ENCODE data around the gene RPS6KC1. TPM values are rescaled to one million over a fixed set of nuclear protein-coding genes. Genes with fewer than 3 reads are reported as not detected.

Gene RPS6KC1
- total and polyA plus RNA-seq, 2 donors (not counting 1 experiment from before 2014, with no cell fraction given): 2.4 to 19.0 TPM

- ChIA-PET POLR2A (no interaction called here), CTCF (interaction anchor here (0.7 kb wide), 1 partner anchor 40 kb away, joined by 3 read pairs; no protein-coding TSS in a partner anchor)
- no peak overlapping the region for H2AFZ ChIP-seq (ENCODE audit: insufficient read depth, low read depth, low read length, poor library complexity, severe bottlenecking)
- no peak for ATAC-seq (ENCODE audit: low read depth)
- H3K4me2 ChIP-seq (replicated peaks; ENCODE audit: low read depth, low read length, poor library complexity, severe bottlenecking): peak overlapping the region; percentile 20
- no peaks in the 10 kb centered on the region for H3K79me2 ChIP-seq (ENCODE audit: control insufficient read depth, insufficient read depth, low read length)
- no peaks in the 10 kb centered on the region for H4K20me1 ChIP-seq (ENCODE audit: control insufficient read depth, insufficient read depth, low read length, poor library complexity, severe bottlenecking)
- H3K27ac Mint-ChIP-seq: no peak overlapping the region
- no peak overlapping the region for H3K4me3 Mint-ChIP-seq
- no CpG with 5 or more reads among the region's 5 CpGs for WGBS (ENCODE audit: insufficient coverage)
- peak overlapping the region; percentile 30 for H3K9ac ChIP-seq (ENCODE audit: low read length)
- H3K9me3 Mint-ChIP-seq (ENCODE audit: insufficient read depth): peaks cover 6% of the 10 kb centered on the region
- no peak for DNase-seq
- H3K4me1 Mint-ChIP-seq: peaks cover 15% of the 10 kb centered on the region
- H3K9me3 ChIP-seq (ENCODE audit: control extremely low read depth in 1 of 3, control insufficient read depth in 2 of 3, insufficient read depth in 1 of 3, low read length in 2 of 3): no peaks in the 10 kb centered on the region
- TF ChIP-seq, protein P1, sequence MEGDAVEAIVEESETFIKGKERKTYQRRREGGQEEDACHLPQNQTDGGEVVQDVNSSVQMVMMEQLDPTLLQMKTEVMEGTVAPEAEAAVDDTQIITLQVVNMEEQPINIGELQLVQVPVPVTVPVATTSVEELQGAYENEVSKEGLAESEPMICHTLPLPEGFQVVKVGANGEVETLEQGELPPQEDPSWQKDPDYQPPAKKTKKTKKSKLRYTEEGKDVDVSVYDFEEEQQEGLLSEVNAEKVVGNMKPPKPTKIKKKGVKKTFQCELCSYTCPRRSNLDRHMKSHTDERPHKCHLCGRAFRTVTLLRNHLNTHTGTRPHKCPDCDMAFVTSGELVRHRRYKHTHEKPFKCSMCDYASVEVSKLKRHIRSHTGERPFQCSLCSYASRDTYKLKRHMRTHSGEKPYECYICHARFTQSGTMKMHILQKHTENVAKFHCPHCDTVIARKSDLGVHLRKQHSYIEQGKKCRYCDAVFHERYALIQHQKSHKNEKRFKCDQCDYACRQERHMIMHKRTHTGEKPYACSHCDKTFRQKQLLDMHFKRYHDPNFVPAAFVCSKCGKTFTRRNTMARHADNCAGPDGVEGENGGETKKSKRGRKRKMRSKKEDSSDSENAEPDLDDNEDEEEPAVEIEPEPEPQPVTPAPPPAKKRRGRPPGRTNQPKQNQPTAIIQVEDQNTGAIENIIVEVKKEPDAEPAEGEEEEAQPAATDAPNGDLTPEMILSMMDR (IDR thresholded peaks at IDR 0.05): no peak
- TF ChIP-seq EZH2 (IDR thresholded peaks at IDR 0.05; ENCODE audit: borderline replicate concordance, insufficient read depth, low read depth, low read length, poor library complexity, severe bottlenecking): no peak
- H3K4me3 ChIP-seq (ENCODE audit: control extremely low read depth in 1 of 5, extremely low read depth in 1 of 5, insufficient read depth in 1 of 5, low read depth in 2 of 5, low read length in 4 of 5): no peak overlapping the region
- peaks cover 0 to 5% of the 10 kb centered on the region in 2 donors for H3K4me1 ChIP-seq (ENCODE audit: control insufficient read depth in 2 of 2, insufficient read depth in 2 of 2, low read length in 2 of 2)
- H3K36me3 ChIP-seq (replicated peaks in 1 of 2; ENCODE audit: control extremely low read depth in 1 of 2, control insufficient read depth in 1 of 2, extremely low read depth in 1 of 2, insufficient read depth in 2 of 2, low read length in 1 of 2): no peaks in the 10 kb centered on the region
- intact Hi-C loops (cut with micrococcal nuclease): no loop called here
- H3K27me3 Mint-ChIP-seq: no peaks in the 10 kb centered on the region
- no peak overlapping the region for H3K27ac ChIP-seq (ENCODE audit: low read length in 2 of 2)
- no peaks in the 10 kb centered on the region for H3K27me3 ChIP-seq (replicated peaks in 1 of 4; ENCODE audit: control extremely low read depth in 1 of 4, control insufficient read depth in 3 of 4, insufficient read depth in 4 of 4, low read length in 3 of 4)
These were observed 52.6 kb downstream of the RPS6KC1 start for GRCh38 chr1:213103377-213104306.

DNA sequence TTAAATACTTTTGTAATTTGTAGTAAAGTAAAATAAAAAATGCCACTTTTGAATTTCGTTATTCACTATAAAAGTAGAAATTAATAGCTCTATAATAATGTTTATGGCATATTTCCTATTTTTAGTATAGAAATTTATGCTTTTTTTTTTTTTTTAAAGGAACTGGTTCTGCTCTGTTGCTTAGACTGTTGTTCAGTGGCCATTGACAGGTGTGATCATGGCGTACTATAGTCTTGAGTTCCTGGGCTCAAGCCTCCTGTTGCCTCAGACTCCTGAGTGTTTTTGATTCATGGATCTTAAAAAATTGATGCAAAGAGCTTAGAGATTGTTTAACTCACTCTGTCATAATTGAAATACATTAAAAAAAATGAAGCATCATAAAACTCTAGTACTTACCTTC is 53.6 kb downstream of the RPS6KC1 start:
- Histone ChIP-seq H4K20me1 (ENCODE audit: control insufficient read depth, insufficient read depth, low read length, poor library complexity, severe bottlenecking) (no peaks in the 10 kb centered on the region), H3K79me2 (ENCODE audit: control insufficient read depth, insufficient read depth, low read length) (no peaks in the 10 kb centered on the region), H2AFZ (ENCODE audit: insufficient read depth, low read depth, low read length, poor library complexity, severe bottlenecking) (no peak overlapping the region), H3K27me3 (replicated peaks in 1 of 4; ENCODE audit: control extremely low read depth in 1 of 4, control insufficient read depth in 3 of 4, insufficient read depth in 4 of 4, low read length in 3 of 4) (no peaks in the 10 kb centered on the region), H3K9ac (ENCODE audit: low read length) (no peak overlapping the region), H3K4me3 (ENCODE audit: control extremely low read depth in 1 of 5, extremely low read depth in 1 of 5, insufficient read depth in 1 of 5, low read depth in 2 of 5, low read length in 4 of 5) (no peak overlapping the region), H3K9me3 (ENCODE audit: control extremely low read depth in 1 of 3, control insufficient read depth in 2 of 3, insufficient read depth in 1 of 3, low read length in 2 of 3) (no peaks in the 10 kb centered on the region), H3K27ac (ENCODE audit: low read length in 2 of 2) (no peak overlapping the region), H3K36me3 (replicated peaks in 1 of 2; ENCODE audit: control extremely low read depth in 1 of 2, control insufficient read depth in 1 of 2, extremely low read depth in 1 of 2, insufficient read depth in 2 of 2, low read length in 1 of 2) (no peaks in the 10 kb centered on the region), H3K4me2 (replicated peaks; ENCODE audit: low read depth, low read length, poor library complexity, severe bottlenecking) (no peak overlapping the region), H3K4me1 (ENCODE audit: control insufficient read depth in 2 of 2, insufficient read depth in 2 of 2, low read length in 2 of 2) (peaks cover 0 to 5% of the 10 kb centered on the region in 2 donors)
- POLR2A ChIA-PET: interaction anchor here (0.6 kb wide), 1 partner anchor 9 kb away, joined by 5 read pairs; no protein-coding TSS in a partner anchor
- Mint-ChIP-seq H3K4me1 (peaks cover 15% of the 10 kb centered on the region), H3K27ac (no peak overlapping the region), H3K27me3 (no peaks in the 10 kb centered on the region), H3K9me3 (ENCODE audit: insufficient read depth) (peaks cover 6% of the 10 kb centered on the region), H3K4me3 (peak overlapping the region; percentile 34)
- DNase-seq: no peak
- intact Hi-C loops (cut with micrococcal nuclease): no loop called here
- CTCF ChIA-PET: interaction anchor here (0.7 kb wide), 1 partner anchor 39 kb away, joined by 3 read pairs; no protein-coding TSS in a partner anchor
- ATAC-seq (ENCODE audit: low read depth): no peak
- TF ChIP-seq, protein P1 (IDR thresholded peaks at IDR 0.05): no peak
- no peak for TF ChIP-seq EZH2 (IDR thresholded peaks at IDR 0.05; ENCODE audit: borderline replicate concordance, insufficient read depth, low read depth, low read length, poor library complexity, severe bottlenecking)
- WGBS (ENCODE audit: insufficient coverage): no CpG with 5 or more reads among the region's 2 CpGs
